Measurements from ENCODE around the gene AVPR1B. TPM values are rescaled to one million over a fixed set of nuclear protein-coding genes. Genes with fewer than 3 reads are reported as not detected.
"Not testable (repeated sequence)": the region's sequence is repeated elsewhere in the genome, so short reads cannot be mapped to it uniquely, and the experiment has no call there.

Gene AVPR1B
- total and polyA plus RNA-seq, 2 donors (not counting 3 experiments of a cell fraction or from before 2014, with no cell fraction given) = not detected

GRCh38 chr1:206065547-206066145, 51.5 kb downstream of the AVPR1B start:
- H3K79me2 ChIP-seq (ENCODE audit: control insufficient read depth, insufficient read depth, low read length) = no peaks in the 10 kb centered on the region
- FAIRE-seq = no peak
- no peak overlapping the region for H3K4me3 ChIP-seq (replicated peaks in 1 of 3; ENCODE audit: insufficient read depth in 1 of 3, low read depth in 1 of 3, low read length in 3 of 3)
- no peak for TF ChIP-seq JUN (IDR thresholded peaks at IDR 0.05; ENCODE audit: borderline replicate concordance, insufficient read depth, insufficient read length, low read depth)
- no peak for TF ChIP-seq GATA2 (IDR thresholded peaks at IDR 0.05; ENCODE audit: insufficient read depth, insufficient read length, low read depth, low read length)
- no peak for TF ChIP-seq POLR2AphosphoS5 (IDR thresholded peaks at IDR 0.05; ENCODE audit: insufficient read depth, low read depth, low read length)
- TF ChIP-seq EZH2 (IDR thresholded peaks at IDR 0.05; ENCODE audit: borderline replicate concordance, low read depth, low read length, severe bottlenecking) = no peak
- no peak for TF ChIP-seq FOS (IDR thresholded peaks at IDR 0.05; ENCODE audit: borderline replicate concordance, insufficient read depth, low read length)
- TF ChIP-seq MAX (IDR thresholded peaks at IDR 0.05; ENCODE audit: insufficient read depth, insufficient read length) = no peak
- no peak for TF ChIP-seq POLR2A (IDR thresholded peaks at IDR 0.05; ENCODE audit: low read depth, low read length)
- TF ChIP-seq MYC (IDR thresholded peaks at IDR 0.05; ENCODE audit: low read depth, low read length) = no peak
- no peak for TF ChIP-seq CTCF (IDR thresholded peaks at IDR 0.05; ENCODE audit: extremely low read depth in 1 of 2, insufficient read depth in 1 of 2, low read depth in 1 of 2, low read length in 2 of 2)
- H3K27me3 ChIP-seq (ENCODE audit: control insufficient read depth in 2 of 2, insufficient read depth in 2 of 2, low read length in 2 of 2) = peaks cover 19 to 23% of the 10 kb centered on the region in 2 experiments
- DNase-seq (ENCODE audit: low read depth, low spot score) = no peak
- no TSS peak for BruUV-seq (replicated peaks)
- ChIA-PET CTCF (interaction anchor here (1.1 kb wide), 1 partner anchor 13 kb away, joined by 3 read pairs; no protein-coding TSS in a partner anchor), POLR2A (no interaction called here)
- dilution Hi-C loops (cut with MboI; ENCODE audit: extremely low pct_ligation_motif_present, low sequenced_read_pairs) (no loop called here), intact Hi-C loops (cut with micrococcal nuclease) (no loop called here)
- H2AFZ ChIP-seq (ENCODE audit: low read depth, low read length) = no peak overlapping the region
- H3K4me1 ChIP-seq (ENCODE audit: control insufficient read depth, extremely low read depth, insufficient read depth, low read length) = no peaks in the 10 kb centered on the region
- no peaks in the 10 kb centered on the region for H4K20me1 ChIP-seq (replicated peaks; ENCODE audit: control insufficient read depth, extremely low read depth, insufficient read depth, low read length)
- H3K4me2 ChIP-seq (ENCODE audit: insufficient read depth, low read length) = no peak overlapping the region
- no peak overlapping the region for H3K9ac ChIP-seq (replicated peaks; ENCODE audit: extremely low read depth, insufficient read depth, low read length)
- no peaks in the 10 kb centered on the region for H3K36me3 ChIP-seq (ENCODE audit: control insufficient read depth in 2 of 2, extremely low read depth in 1 of 2, insufficient read depth in 2 of 2, low read length in 2 of 2)
- no peaks in the 10 kb centered on the region for H3K9me1 ChIP-seq (replicated peaks; ENCODE audit: control insufficient read depth, extremely low read depth, insufficient read depth, low read length)
- no peak overlapping the region for H3K27ac ChIP-seq (ENCODE audit: insufficient read depth, low read depth, low read length)
- H3K9me3 ChIP-seq (replicated peaks; ENCODE audit: control insufficient read depth, insufficient read depth, low read length) = no peaks in the 10 kb centered on the region

- H3K4me1 ChIP-seq (ENCODE audit: control insufficient read depth, extremely low read depth, insufficient read depth, low read length); CTCF ChIA-PET; H3K4me2 ChIP-seq (ENCODE audit: insufficient read depth, low read length); DNase-seq (ENCODE audit: low read depth, low spot score); FAIRE-seq; H3K27ac ChIP-seq (ENCODE audit: insufficient read depth, low read depth, low read length); H3K36me3 ChIP-seq (ENCODE audit: control insufficient read depth in 2 of 2, extremely low read depth in 1 of 2, insufficient read depth in 2 of 2, low read length in 2 of 2); POLR2A ChIA-PET; H2AFZ ChIP-seq (ENCODE audit: low read depth, low read length); H3K9ac ChIP-seq (replicated peaks; ENCODE audit: extremely low read depth, insufficient read depth, low read length); H3K9me3 ChIP-seq (replicated peaks; ENCODE audit: control insufficient read depth, insufficient read depth, low read length); H4K20me1 ChIP-seq (replicated peaks; ENCODE audit: control insufficient read depth, extremely low read depth, insufficient read depth, low read length); BruUV-seq (replicated peaks); intact Hi-C loops (cut with micrococcal nuclease); H3K4me3 ChIP-seq (replicated peaks in 1 of 3; ENCODE audit: insufficient read depth in 1 of 3, low read depth in 1 of 3, low read length in 3 of 3); dilution Hi-C loops (cut with MboI; ENCODE audit: extremely low pct_ligation_motif_present, low sequenced_read_pairs); H3K79me2 ChIP-seq (ENCODE audit: control insufficient read depth, insufficient read depth, low read length); H3K9me1 ChIP-seq (replicated peaks; ENCODE audit: control insufficient read depth, extremely low read depth, insufficient read depth, low read length): not testable (repeated sequence)
- H3K27me3 ChIP-seq (ENCODE audit: control insufficient read depth in 2 of 2, insufficient read depth in 2 of 2, low read length in 2 of 2) = peaks cover 18 to 19% of the 10 kb centered on the region in 2 experiments
Observed at GRCh38 chr1:206064501-206064900, 52.7 kb downstream of the AVPR1B start.

- FAIRE-seq; H3K9me1 ChIP-seq (replicated peaks; ENCODE audit: control insufficient read depth, extremely low read depth, insufficient read depth, low read length); H3K9me3 ChIP-seq (replicated peaks; ENCODE audit: control insufficient read depth, insufficient read depth, low read length); H3K4me1 ChIP-seq (ENCODE audit: control insufficient read depth, extremely low read depth, insufficient read depth, low read length); H4K20me1 ChIP-seq (replicated peaks; ENCODE audit: control insufficient read depth, extremely low read depth, insufficient read depth, low read length); dilution Hi-C loops (cut with MboI; ENCODE audit: extremely low pct_ligation_motif_present, low sequenced_read_pairs); DNase-seq (ENCODE audit: low read depth, low spot score); H3K4me3 ChIP-seq (replicated peaks in 1 of 3; ENCODE audit: insufficient read depth in 1 of 3, low read depth in 1 of 3, low read length in 3 of 3); H3K9ac ChIP-seq (replicated peaks; ENCODE audit: extremely low read depth, insufficient read depth, low read length); H3K79me2 ChIP-seq (ENCODE audit: control insufficient read depth, insufficient read depth, low read length); H3K27ac ChIP-seq (ENCODE audit: insufficient read depth, low read depth, low read length); POLR2A ChIA-PET; intact Hi-C loops (cut with micrococcal nuclease); CTCF ChIA-PET; H3K36me3 ChIP-seq (ENCODE audit: control insufficient read depth in 2 of 2, extremely low read depth in 1 of 2, insufficient read depth in 2 of 2, low read length in 2 of 2); H3K4me2 ChIP-seq (ENCODE audit: insufficient read depth, low read length); BruUV-seq (replicated peaks); H2AFZ ChIP-seq (ENCODE audit: low read depth, low read length): not testable (repeated sequence)
- peaks cover 14 to 17% of the 10 kb centered on the region in 2 experiments for H3K27me3 ChIP-seq (ENCODE audit: control insufficient read depth in 2 of 2, insufficient read depth in 2 of 2, low read length in 2 of 2)
Observed at GRCh38 chr1:206064001-206064400, 53.2 kb downstream of the AVPR1B start.

Data from endothelial cell of umbilical vein (primary cell).